ENCODE measurements around the gene DDI1.
"Not testable (repeated sequence)": the region's sequence is repeated elsewhere in the genome, so short reads cannot be mapped to it uniquely, and the experiment has no call there.

The DDI1 gene

DNA sequence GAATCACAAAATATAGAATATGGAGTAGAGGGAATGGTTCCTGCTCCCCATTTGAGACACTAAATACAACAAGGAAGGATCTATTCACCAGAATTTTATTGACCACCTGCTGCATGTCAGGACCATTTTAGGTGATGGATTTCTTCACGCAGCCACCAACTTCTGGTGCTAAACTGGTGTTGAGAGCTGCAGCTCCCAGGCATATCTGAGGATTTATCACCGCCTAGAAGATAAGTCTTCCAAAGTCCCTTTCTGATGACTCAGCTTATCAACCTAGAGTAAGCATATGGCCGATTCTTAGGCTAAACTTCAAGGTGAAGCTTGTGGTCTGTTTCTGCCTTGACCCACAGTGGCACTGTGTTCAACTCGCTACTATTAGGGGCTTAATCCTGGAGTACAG is 6.7 kb downstream of the DDI1 start:
- no peak for DNase-seq

DNA sequence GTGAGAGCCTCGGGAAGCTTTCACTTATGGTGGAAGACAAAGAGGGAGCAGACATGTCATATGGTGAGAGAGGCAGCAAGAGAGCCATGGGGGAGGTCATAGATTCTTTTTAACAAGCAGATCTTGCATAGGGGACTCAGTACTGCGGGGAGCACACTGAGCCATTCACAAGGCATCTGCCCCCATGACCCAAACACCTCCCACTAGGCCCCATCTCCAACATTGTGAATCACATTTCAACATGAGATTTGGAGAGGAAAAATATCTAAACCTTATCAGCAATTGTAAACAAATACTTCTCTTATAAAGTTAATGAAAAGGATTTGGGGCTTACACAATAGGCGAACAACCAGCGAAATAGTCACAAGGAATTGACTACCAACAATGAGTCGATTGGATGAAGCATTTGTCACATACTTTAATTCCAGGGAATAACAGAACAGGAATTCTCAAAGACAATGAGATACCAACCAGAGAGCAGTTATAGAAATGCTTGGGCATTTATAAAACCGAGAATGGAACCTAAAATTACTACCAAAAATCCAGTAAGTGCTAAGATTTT is 7.3 kb downstream of the DDI1 start:
- DNase-seq, result no peak

- DNase-seq, result no peak
Measured at GRCh38 chr11:104046331-104046730, 9.9 kb downstream of the DDI1 start.

GRCh38 chr11:104046858-104047257 is 10.4 kb downstream of the DDI1 start:
- DNase-seq, result not testable (repeated sequence)

DNA sequence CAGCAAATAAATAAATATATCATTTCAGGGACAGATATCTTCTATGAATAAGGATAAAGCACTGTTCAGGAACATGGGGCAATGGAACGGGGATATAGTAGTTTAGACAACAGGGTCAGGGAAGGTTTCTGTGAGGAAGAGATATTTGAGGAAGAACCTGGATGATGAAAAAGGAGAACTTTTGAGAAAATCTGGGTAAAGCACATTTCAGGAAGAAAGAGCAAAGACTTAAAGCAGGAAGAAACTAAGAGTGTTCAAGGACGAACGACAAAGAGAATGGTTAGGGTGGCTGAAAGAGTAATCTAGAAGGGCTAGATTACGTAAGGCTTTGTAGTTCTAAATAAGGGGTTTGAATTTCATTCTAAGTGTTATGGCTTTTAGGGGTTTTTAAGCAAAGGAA is 12.7 kb downstream of the DDI1 start:
- DNase-seq, result no peak

DNA sequence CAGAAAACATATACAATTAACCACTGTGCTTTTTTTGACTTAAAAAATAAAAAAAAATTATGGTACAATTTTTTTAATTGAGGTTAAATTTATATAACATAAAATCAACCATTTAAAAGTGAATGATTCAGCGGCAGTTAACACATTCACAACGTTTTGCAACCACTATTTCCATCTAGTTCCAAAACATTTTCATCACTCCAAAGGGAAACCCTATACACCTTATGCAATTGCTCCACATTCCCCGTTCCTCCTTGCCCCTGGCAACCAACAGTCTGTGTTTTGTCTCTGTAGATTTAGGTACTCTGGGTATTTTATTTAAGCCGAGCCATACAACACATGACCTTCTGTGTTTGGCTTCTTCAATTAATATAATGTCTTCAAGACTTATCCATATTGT is 15.3 kb downstream of the DDI1 start:
- no peak for DNase-seq

DNA sequence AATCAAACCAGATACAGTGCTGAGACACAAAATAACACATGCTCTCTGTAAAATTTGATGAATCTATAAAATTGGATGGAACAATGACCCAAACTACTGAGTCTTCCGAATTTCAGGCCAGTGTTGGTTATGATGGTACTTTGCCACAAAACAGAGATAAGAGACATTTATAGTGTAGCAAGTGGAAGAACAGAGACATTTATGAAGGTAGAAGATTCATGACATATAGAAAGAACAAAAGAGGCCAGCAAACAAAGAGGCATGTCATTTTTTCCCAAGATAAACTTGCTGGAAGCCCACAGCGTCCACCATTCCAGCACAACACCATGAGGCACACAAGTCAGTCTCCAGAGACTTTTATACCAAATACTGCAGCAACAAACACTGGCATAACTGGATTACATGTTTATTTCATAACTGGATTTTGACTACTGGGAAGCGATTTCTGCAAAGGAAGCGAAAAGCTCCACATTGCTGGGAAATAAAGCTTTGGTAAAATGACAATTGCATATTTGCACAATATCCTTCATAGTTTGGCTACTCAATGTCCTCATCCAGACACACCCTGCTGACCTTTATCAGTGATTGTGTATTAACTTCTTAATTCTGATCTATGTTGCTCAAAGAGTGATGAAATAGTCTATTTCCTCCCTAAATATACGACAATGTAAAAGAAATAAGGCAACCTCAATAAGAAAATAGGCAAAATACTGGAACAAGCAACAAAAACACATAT is 17.5 kb downstream of the DDI1 start:
- no peak for DNase-seq

- DNase-seq, result no peak
Measured at GRCh38 chr11:104054911-104055529, 18.6 kb downstream of the DDI1 start.

- no peak for DNase-seq
Measured at GRCh38 chr11:104055596-104055995, 19.2 kb downstream of the DDI1 start.

DNA sequence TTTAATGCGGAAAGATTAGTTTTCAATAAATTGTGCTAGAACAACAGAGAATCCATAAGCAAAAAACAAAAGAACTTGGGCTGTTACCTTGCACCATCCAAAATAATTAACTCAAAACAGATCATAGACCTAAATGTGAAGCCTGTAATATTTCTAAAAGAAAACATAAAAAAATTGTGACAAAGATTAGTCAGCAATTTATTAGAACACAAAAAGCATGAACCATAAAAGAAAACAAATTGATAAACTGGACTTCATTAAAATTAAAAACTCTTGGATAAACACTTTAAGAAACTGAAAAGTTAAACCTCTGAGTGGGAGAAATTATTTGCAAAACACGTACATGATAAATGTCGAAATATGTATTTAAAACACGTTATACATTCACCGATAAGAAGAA is 21.5 kb downstream of the DDI1 start:
- no peak for DNase-seq

GRCh38 chr11:104058680-104059079 is 22.2 kb downstream of the DDI1 start:
- DNase-seq, result no peak

DNA sequence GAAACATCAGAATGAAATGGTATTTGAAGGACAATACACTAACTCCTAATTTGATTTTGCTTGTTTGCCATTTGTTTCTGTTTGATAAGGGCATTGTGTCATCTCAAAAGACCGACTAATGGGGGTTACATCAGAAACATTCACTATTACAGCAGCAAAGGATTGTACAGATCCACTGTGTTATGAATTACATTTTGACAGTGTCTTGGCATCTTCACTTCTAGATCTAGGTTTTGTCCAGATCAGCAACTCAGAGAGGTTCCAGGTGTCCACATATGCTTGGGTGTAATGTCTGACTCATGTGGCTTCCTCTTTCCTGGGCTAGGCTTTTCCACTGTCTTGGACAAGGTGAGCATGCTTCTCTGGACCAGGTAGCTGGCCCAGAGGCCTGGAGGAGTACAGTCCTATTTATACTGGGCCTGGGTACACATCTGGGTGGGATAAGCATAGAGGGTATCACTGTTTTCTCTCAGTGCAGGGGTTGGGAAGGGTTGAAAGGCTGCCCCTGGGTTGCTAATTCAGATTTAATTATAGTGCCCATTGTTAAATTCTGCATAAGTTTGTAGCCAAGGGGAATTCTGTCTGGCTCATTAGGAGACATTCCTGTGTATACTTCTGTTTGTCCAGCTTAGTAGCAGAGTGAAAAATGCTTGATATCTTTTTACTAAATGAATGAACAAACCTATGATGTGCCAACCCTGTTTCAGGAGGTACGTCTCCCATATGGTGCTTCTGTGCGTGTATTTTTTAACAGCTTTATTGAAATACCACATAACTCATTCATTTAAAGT is 23.8 kb downstream of the DDI1 start:
- no peak for DNase-seq

DNA sequence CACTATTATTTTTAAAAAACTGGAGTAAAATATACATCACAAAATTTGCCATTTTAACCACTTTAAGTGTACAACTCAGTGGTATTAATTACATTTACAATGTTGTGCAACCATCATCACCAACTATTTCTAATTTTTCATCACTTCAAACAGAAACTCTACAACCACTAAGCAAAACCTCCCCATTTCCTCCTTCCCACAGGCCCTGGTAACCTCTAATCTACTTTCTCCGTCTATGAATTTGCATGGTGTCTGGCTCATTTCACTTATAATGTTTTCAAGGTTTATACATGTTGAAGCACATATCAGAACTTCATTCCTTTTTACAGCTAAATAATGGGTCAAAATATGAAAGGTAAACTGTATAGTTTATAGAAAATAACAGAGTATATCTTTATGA is 24.4 kb downstream of the DDI1 start:
- DNase-seq, result no peak

GRCh38 chr11:104061853-104062521 is 25.5 kb downstream of the DDI1 start:
- no peak for DNase-seq

- no peak for DNase-seq
Measured at GRCh38 chr11:104064034-104064630, 27.7 kb downstream of the DDI1 start.

GRCh38 chr11:104067534-104067933 is 31.1 kb downstream of the DDI1 start:
- DNase-seq, result no peak

DNA sequence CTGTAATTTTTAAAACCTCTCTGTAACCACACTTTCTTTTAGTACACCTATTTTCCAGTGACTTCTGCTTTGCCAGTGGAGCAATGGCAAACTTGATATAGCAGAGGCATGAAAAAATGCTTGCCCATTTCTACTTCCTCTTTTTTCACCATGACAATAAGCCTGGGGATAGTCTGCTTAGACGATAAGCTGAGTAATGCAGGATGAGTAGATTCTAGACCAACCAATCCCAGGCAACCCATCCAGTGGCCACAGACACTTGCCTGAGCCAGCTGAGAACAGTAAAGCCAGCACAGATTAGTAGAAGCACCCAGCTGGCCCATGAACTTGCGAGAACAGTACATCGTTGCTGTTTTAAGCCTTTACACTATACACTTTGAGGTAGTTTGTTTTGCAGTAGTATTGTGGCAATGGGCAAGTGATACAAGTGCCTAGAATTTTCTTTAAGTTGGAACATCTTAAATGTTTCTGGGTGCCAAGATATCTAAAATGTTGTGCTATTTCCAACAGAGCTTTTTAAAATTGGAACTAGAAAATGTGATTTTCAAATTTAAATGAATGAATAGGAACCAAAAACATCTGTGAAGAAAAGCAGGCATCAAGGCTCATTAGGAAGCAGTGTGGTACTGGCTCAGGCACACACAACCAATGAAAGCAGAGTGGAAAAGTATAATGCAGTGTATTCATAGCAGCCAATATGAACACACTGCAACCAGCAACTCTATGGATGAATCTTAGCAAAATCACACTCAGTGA is 37.7 kb downstream of the DDI1 start:
- no peak for DNase-seq

DNA sequence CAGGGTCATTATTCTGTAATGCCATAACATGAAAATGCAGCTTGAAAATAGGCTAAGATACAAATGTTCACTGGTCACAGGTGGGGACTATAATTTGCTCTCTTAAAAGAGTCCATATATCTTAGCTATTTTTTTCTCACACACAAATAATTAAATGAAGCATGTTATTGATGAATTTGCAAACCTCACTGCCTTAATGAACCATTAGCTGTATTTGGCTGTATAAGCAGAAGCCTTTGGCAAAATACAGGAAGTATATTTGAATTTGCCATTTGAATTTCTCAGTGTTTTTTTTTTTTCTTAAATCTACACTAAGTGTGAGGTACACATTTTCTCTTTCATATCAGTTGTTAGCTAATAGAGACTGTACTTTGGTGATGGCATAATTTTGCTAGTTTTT is 38.7 kb downstream of the DDI1 start:
- DNase-seq, result no peak

DNA sequence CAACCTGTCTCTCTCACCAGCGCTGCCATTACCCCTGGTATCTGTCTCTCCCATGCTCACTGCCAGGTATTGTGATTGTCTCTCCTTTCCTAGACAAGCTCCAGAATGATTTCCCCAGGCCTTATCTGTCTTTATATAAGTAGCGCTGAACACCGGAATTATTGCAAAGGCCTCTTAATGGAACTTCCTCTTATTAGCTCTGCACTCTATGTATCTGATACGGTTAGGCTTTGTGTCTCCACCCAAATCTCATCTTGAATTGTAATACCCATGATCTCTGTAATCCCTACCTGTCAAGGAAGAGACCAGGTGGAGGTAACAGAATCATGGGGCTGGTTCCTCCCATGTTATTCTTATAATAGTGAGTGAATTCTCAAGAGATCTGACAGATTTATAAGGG is 39.3 kb downstream of the DDI1 start:
- DNase-seq, result no peak

DNA sequence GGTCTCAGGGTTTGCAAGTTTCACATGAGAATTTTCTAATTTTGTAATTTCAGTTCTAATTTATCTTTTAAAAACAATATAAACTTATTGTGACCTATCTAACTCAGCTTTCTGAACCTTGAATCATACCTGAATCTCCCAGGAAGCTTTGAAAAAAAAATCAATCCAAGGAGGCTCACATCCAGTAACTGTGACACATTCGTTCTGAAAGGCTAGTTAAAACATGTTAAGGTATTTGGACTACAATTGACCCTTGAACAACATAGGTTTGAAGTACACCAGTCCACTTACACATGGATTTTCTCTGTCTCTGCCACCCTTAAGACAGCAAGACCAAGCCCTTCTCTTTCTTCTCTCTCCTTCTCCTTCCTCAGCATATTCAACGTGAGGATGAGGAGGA is 40.0 kb downstream of the DDI1 start:
- no peak for DNase-seq

GRCh38 chr11:104078245-104078644 is 41.8 kb downstream of the DDI1 start:
- DNase-seq, result no peak

DNA sequence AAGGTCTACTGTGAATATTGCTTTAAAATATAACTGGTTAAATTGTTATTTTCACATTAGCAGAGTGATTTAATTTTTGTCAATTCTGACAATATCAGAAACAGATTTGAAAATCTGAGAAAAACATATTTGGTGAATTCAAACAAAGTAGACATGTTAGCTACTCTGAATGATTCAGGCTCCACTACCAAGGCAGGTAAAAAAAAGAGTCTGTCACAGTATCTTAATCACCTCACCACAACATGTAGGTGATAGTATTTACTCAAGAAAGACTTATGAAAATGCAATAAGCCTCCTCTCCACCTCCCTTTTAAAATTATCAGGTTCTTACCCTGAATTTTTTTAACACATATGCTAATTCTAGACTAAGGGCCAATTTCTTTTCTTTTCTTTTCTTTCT is 42.6 kb downstream of the DDI1 start:
- no peak for DNase-seq
